DND-41 (cell line): ENCODE measurements around the gene RNPEP.

Experiments used
- CTCF ChIP-seq: IDR thresholded peaks from 2 replicates; pipeline ENCODE4 v1.5.1; 2012; ENCODE audit warnings: borderline replicate concordance, low read length, moderate library complexity, mild to moderate bottlenecking; ENCODE audit not compliant: poor library complexity, severe bottlenecking; ENCODE audit errors: extremely low read depth
- EZH2 ChIP-seq: IDR thresholded peaks from 3 replicates; pipeline ENCODE4 v1.6.1; 2012; ENCODE audit warnings: borderline replicate concordance, low read depth, mild to moderate bottlenecking, moderate library complexity, low read length, inconsistent platforms; ENCODE audit not compliant: severe bottlenecking

DNA sequence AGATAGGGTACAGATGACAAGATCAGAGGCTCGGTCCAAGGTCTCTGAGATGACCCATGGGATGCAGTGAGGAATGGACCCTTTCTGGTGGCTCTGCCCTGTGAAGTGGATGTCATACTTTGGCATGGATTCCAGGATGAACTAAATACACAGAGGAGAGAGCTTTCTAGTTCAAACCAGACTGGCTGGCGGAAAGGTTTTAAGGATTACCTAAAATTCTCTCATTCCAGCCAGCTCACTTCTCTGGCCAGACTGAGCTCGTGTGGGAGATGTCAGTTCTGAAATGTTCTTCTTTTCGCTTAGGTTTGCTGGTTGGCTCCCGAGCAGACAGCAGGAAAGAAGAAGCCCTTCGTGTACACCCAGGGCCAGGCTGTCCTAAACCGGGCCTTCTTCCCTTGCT is 6.2 kb downstream of the RNPEP start:
- TF ChIP-seq CTCF (no peak), EZH2 (no peak)
